WTC11 (cell line): ENCODE data around the gene SLC36A1. TPM values are rescaled to one million over a fixed set of nuclear protein-coding genes. Genes with fewer than 3 reads are reported as not detected.

Source experiments
- ATAC-seq: fragments of 200-7000 bp; cut with Tn5 transposase; 2 replicates; pipeline ENCODE4 v1.10.0; 2021; ENCODE audit warnings: mild to moderate bottlenecking, moderate library complexity
- CTCF ChIA-PET: fragments of 300-600 bp; sonication (Branson Sonifier 250); formaldehyde crosslinking; loops from one replicate; lab custom pipeline; 2021; ENCODE audit warnings: antibody characterized with exemption; lab: Charles Lee
- POLR2A ChIA-PET: fragments of 350-600 bp; sonication (Branson Sonifier 250); formaldehyde crosslinking; loops from one replicate; lab custom pipeline; 2021; ENCODE audit warnings: antibody characterized with exemption; lab: Charles Lee
- DNase-seq: peaks from one replicate; pipeline ENCODE4 v3.0.0; 2021; ENCODE audit warnings: low spot score
- H3K27ac Mint-ChIP-seq: 2 replicates; pipeline ENCODE4 v1.8.0; 2021; ENCODE audit warnings: mixed read lengths
- H3K27me3 Mint-ChIP-seq: 2 replicates; pipeline ENCODE4 v1.8.0; 2021; ENCODE audit warnings: low read depth, mild to moderate bottlenecking, moderate library complexity, mixed read lengths
- H3K36me3 Mint-ChIP-seq: 2 replicates; pipeline ENCODE4 v1.8.0; 2021; ENCODE audit warnings: mixed read lengths
- H3K4me1 Mint-ChIP-seq: 2 replicates; pipeline ENCODE4 v1.8.0; 2022; ENCODE audit warnings: mixed read lengths
- H3K4me3 Mint-ChIP-seq: 2 replicates; pipeline ENCODE4 v1.8.0; 2021; ENCODE audit warnings: mild to moderate bottlenecking, moderate library complexity, mixed read lengths
- H3K9me3 Mint-ChIP-seq: 2 replicates; pipeline ENCODE4 v1.8.0; 2021; ENCODE audit warnings: mixed read lengths
- ATF1 ChIP-seq: sonication (generic); formaldehyde crosslinking; IDR thresholded peaks from 2 replicates; pipeline ENCODE4 v1.8.1; 2023; ENCODE audit warnings: mild to moderate bottlenecking, moderate library complexity, missing genetic modification reagents
- FOXK1 ChIP-seq: sonication (generic); formaldehyde crosslinking; IDR thresholded peaks from 2 replicates; pipeline ENCODE4 v1.8.0; 2022; ENCODE audit warnings: mild to moderate bottlenecking, moderate library complexity, missing genetic modification reagents
- JAZF1 ChIP-seq: fragments of 250-450 bp; sonication (Bioruptor Pico); IDR thresholded peaks from 2 replicates; pipeline ENCODE4 v1.9.0; 2021; ENCODE audit warnings: moderate library complexity, mild to moderate bottlenecking, inconsistent platforms
- KAT7 ChIP-seq: sonication (generic); formaldehyde crosslinking; IDR thresholded peaks from 2 replicates; pipeline ENCODE4 v1.8.1; 2023; ENCODE audit warnings: missing genetic modification reagents, mild to moderate bottlenecking, borderline replicate concordance
- MYBL2 ChIP-seq: sonication (generic); formaldehyde crosslinking; IDR thresholded peaks from 2 replicates; pipeline ENCODE4 v1.8.1; 2023; ENCODE audit warnings: mild to moderate bottlenecking, moderate library complexity, missing genetic modification reagents
- NFATC4 ChIP-seq: fragments of 250-450 bp; sonication (Bioruptor Pico); IDR thresholded peaks from 2 replicates; pipeline ENCODE4 v1.9.0; 2021; ENCODE audit warnings: mild to moderate bottlenecking
- SMAD3 ChIP-seq: sonication (generic); formaldehyde crosslinking; IDR thresholded peaks from 2 replicates; pipeline ENCODE4 v1.8.0; 2022; ENCODE audit warnings: missing genetic modification reagents, mild to moderate bottlenecking, borderline replicate concordance
- SMAD4 ChIP-seq: sonication (generic); formaldehyde crosslinking; IDR thresholded peaks from 2 replicates; pipeline ENCODE4 v1.8.0; 2022; ENCODE audit warnings: mild to moderate bottlenecking, missing genetic modification reagents
- SP1 ChIP-seq: sonication (generic); formaldehyde crosslinking; conservative IDR thresholded peaks from 2 replicates; pipeline ENCODE4 v1.8.1; 2022; ENCODE audit warnings: missing genetic modification reagents
- ZBTB21 ChIP-seq: sonication (generic); formaldehyde crosslinking; IDR thresholded peaks from 2 replicates; pipeline ENCODE4 v1.8.1; 2023; ENCODE audit warnings: mild to moderate bottlenecking, missing genetic modification reagents, borderline replicate concordance
- ZNF121 ChIP-seq: sonication (generic); formaldehyde crosslinking; IDR thresholded peaks from 2 replicates; pipeline ENCODE4 v1.8.0; 2023; ENCODE audit warnings: missing genetic modification reagents
- ZNF219 ChIP-seq: sonication (generic); formaldehyde crosslinking; IDR thresholded peaks from 2 replicates; pipeline ENCODE4 v1.8.0; 2023; ENCODE audit warnings: missing genetic modification reagents, mild to moderate bottlenecking, borderline replicate concordance
- ZNF232 ChIP-seq: sonication (generic); formaldehyde crosslinking; IDR thresholded peaks from 2 replicates; pipeline ENCODE4 v1.8.0; 2022; ENCODE audit warnings: mild to moderate bottlenecking, missing genetic modification reagents
- ZNF317 ChIP-seq: sonication (generic); formaldehyde crosslinking; IDR thresholded peaks from 2 replicates; pipeline ENCODE4 v1.8.1; 2023; ENCODE audit warnings: low read depth, mild to moderate bottlenecking, moderate library complexity, missing genetic modification reagents, borderline replicate concordance
- total RNA-seq: library from RNA; stranded (reverse); gene quantifications from 3 replicates; pipeline ENCODE4 v1.2.3, GENCODE V29; 2021
- TF ChIP-seq, protein P1 (sequence below): sonication (generic); formaldehyde crosslinking; IDR thresholded peaks from 2 replicates; pipeline ENCODE4 v1.8.1; 2023; ENCODE audit warnings: mild to moderate bottlenecking, missing genetic modification reagents, borderline replicate concordance
- TF ChIP-seq, protein P2 (sequence below): sonication (generic); formaldehyde crosslinking; IDR thresholded peaks from 2 replicates; pipeline ENCODE4 v1.8.1; 2022; ENCODE audit warnings: low read depth, mild to moderate bottlenecking, moderate library complexity, missing genetic modification reagents, borderline replicate concordance
- TF ChIP-seq, protein P3 (sequence below): fragments of 250-450 bp; sonication (Bioruptor Pico); IDR thresholded peaks from 2 replicates; pipeline ENCODE4 v1.9.0; 2021; ENCODE audit warnings: moderate library complexity, mild to moderate bottlenecking, inconsistent platforms, borderline replicate concordance
- TF ChIP-seq, protein P4 (sequence below): sonication (generic); formaldehyde crosslinking; IDR thresholded peaks from 2 replicates; pipeline ENCODE4 v1.8.1; 2022; ENCODE audit warnings: missing genetic modification reagents, borderline replicate concordance
- TF ChIP-seq, protein P5 (sequence below): fragments of 250-450 bp; sonication (Bioruptor Pico); IDR thresholded peaks from 2 replicates; pipeline ENCODE4 v1.8.0; 2021; ENCODE audit warnings: mild to moderate bottlenecking
- TF ChIP-seq, protein P6 (sequence below): sonication (generic); formaldehyde crosslinking; IDR thresholded peaks from 2 replicates; pipeline ENCODE4 v1.8.1; 2023; ENCODE audit warnings: mild to moderate bottlenecking, missing genetic modification reagents, moderate library complexity
- TF ChIP-seq, protein P7 (sequence below): sonication (generic); formaldehyde crosslinking; IDR thresholded peaks from 2 replicates; pipeline ENCODE4 v1.8.1; 2022; ENCODE audit warnings: mild to moderate bottlenecking, missing genetic modification reagents, moderate library complexity, borderline replicate concordance

Gene SLC36A1
- total RNA-seq, 1 experiment from 2014 or later = 12.2 TPM

DNA sequence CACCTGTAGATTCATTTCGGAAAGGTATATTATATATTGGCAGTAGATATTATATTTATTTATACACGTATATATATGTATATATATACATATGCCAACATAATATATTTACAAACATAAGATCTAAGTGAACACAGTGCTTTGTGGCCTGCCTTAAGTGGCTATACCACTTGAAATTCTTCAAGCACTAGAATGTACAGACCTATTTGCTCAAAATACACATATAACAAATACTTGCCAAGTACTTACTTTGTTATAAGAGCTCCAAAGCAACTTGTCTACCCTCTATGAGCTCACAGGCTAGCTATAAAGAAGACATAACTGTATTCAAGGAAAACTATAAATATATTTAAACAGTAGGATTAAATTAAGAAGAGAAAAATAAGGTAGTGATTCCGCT lies 33.6 kb upstream of the SLC36A1 start (continued):
- TF ChIP-seq, protein P1, sequence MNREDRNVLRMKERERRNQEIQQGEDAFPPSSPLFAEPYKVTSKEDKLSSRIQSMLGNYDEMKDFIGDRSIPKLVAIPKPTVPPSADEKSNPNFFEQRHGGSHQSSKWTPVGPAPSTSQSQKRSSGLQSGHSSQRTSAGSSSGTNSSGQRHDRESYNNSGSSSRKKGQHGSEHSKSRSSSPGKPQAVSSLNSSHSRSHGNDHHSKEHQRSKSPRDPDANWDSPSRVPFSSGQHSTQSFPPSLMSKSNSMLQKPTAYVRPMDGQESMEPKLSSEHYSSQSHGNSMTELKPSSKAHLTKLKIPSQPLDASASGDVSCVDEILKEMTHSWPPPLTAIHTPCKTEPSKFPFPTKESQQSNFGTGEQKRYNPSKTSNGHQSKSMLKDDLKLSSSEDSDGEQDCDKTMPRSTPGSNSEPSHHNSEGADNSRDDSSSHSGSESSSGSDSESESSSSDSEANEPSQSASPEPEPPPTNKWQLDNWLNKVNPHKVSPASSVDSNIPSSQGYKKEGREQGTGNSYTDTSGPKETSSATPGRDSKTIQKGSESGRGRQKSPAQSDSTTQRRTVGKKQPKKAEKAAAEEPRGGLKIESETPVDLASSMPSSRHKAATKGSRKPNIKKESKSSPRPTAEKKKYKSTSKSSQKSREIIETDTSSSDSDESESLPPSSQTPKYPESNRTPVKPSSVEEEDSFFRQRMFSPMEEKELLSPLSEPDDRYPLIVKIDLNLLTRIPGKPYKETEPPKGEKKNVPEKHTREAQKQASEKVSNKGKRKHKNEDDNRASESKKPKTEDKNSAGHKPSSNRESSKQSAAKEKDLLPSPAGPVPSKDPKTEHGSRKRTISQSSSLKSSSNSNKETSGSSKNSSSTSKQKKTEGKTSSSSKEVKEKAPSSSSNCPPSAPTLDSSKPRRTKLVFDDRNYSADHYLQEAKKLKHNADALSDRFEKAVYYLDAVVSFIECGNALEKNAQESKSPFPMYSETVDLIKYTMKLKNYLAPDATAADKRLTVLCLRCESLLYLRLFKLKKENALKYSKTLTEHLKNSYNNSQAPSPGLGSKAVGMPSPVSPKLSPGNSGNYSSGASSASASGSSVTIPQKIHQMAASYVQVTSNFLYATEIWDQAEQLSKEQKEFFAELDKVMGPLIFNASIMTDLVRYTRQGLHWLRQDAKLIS (CRISPR knock-in tag) = no peak
- TF ChIP-seq ZNF121 (CRISPR knock-in tag) = no peak
- TF ChIP-seq, protein P2, sequence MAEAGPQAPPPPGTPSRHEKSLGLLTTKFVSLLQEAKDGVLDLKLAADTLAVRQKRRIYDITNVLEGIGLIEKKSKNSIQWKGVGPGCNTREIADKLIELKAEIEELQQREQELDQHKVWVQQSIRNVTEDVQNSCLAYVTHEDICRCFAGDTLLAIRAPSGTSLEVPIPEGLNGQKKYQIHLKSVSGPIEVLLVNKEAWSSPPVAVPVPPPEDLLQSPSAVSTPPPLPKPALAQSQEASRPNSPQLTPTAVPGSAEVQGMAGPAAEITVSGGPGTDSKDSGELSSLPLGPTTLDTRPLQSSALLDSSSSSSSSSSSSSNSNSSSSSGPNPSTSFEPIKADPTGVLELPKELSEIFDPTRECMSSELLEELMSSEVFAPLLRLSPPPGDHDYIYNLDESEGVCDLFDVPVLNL (CRISPR knock-in tag) = no peak

DNA sequence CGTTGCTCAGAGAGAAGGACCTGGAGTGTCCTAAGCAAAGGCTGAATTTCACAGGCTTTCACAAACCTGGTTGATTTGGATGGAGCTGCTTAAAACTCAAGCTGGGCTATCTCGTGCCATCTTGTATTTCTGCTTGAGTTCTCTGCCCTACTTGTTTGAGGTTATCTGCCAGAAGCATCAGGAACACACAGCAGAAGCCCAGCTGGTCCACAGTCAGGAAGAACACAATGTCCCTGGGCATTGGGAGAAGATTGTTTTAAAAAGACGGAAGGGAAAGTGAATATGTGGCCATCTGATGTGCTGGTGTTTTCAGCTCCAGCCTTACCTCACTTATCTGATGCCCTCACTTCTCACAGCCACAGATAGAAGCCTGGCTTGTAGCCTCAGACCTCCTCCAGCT lies 32.9 kb upstream of the SLC36A1 start:
- CTCF ChIA-PET = interaction anchor here (1.0 to 2.4 kb wide), 3 partner anchors 8 to 98 kb away, joined by 3 to 10 read pairs (median 6); no protein-coding TSS in a partner anchor
- TF ChIP-seq KAT7 (no peak), ZNF317 (no peak), SMAD4 (CRISPR knock-in tag) (no peak), MYBL2 (CRISPR knock-in tag) (no peak), ZBTB21 (no peak), ATF1 (CRISPR knock-in tag) (no peak), FOXK1 (CRISPR knock-in tag) (no peak), SMAD3 (CRISPR knock-in tag) (no peak), JAZF1 (CRISPR knock-in tag) (no peak), ZNF219 (CRISPR knock-in tag) (no peak), ZNF232 (CRISPR knock-in tag) (no peak), NFATC4 (CRISPR knock-in tag) (no peak), SP1 (CRISPR knock-in tag) (no peak)
- TF ChIP-seq, protein P3, sequence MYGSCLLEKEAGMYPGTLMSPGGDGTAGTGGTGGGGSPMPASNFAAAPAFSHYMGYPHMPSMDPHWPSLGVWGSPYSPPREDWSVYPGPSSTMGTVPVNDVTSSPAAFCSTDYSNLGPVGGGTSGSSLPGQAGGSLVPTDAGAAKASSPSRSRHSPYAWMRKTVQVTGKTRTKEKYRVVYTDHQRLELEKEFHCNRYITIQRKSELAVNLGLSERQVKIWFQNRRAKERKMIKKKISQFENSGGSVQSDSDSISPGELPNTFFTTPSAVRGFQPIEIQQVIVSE (CRISPR knock-in tag) = no peak
- TF ChIP-seq, protein P4, sequence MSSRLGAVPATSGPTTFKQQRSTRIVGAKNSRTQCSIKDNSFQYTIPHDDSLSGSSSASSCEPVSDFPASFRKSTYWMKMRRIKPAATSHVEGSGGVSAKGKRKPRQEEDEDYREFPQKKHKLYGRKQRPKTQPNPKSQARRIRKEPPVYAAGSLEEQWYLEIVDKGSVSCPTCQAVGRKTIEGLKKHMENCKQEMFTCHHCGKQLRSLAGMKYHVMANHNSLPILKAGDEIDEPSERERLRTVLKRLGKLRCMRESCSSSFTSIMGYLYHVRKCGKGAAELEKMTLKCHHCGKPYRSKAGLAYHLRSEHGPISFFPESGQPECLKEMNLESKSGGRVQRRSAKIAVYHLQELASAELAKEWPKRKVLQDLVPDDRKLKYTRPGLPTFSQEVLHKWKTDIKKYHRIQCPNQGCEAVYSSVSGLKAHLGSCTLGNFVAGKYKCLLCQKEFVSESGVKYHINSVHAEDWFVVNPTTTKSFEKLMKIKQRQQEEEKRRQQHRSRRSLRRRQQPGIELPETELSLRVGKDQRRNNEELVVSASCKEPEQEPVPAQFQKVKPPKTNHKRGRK (CRISPR knock-in tag) = no peak
- TF ChIP-seq, protein P5, sequence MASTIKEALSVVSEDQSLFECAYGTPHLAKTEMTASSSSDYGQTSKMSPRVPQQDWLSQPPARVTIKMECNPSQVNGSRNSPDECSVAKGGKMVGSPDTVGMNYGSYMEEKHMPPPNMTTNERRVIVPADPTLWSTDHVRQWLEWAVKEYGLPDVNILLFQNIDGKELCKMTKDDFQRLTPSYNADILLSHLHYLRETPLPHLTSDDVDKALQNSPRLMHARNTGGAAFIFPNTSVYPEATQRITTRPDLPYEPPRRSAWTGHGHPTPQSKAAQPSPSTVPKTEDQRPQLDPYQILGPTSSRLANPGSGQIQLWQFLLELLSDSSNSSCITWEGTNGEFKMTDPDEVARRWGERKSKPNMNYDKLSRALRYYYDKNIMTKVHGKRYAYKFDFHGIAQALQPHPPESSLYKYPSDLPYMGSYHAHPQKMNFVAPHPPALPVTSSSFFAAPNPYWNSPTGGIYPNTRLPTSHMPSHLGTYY = no peak
- TF ChIP-seq, protein P6, sequence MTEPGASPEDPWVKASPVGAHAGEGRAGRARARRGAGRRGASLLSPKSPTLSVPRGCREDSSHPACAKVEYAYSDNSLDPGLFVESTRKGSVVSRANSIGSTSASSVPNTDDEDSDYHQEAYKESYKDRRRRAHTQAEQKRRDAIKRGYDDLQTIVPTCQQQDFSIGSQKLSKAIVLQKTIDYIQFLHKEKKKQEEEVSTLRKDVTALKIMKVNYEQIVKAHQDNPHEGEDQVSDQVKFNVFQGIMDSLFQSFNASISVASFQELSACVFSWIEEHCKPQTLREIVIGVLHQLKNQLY (CRISPR knock-in tag) = no peak
- TF ChIP-seq, protein P7, sequence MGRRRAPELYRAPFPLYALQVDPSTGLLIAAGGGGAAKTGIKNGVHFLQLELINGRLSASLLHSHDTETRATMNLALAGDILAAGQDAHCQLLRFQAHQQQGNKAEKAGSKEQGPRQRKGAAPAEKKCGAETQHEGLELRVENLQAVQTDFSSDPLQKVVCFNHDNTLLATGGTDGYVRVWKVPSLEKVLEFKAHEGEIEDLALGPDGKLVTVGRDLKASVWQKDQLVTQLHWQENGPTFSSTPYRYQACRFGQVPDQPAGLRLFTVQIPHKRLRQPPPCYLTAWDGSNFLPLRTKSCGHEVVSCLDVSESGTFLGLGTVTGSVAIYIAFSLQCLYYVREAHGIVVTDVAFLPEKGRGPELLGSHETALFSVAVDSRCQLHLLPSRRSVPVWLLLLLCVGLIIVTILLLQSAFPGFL (CRISPR knock-in tag) = no peak
- TF ChIP-seq, all 79 proteins: peak for 0
- Mint-ChIP-seq H3K27ac (no peak overlapping the region), H3K4me1 (no peaks in the 10 kb centered on the region), H3K27me3 (peaks cover 6% of the 10 kb centered on the region; the same call in 1 of the 2 replicates), H3K36me3 (peaks cover 32% of the 10 kb centered on the region), H3K9me3 (peaks cover 31% of the 10 kb centered on the region), H3K4me3 (no peak overlapping the region)
- POLR2A ChIA-PET = no interaction called here
- ATAC-seq (no peak), DNase-seq (no peak)
